Measurements from ENCODE around the gene DHRSX. TPM values are rescaled to one million over a fixed set of nuclear protein-coding genes. Genes with fewer than 3 reads are reported as not detected.

The DHRSX gene
- total RNA-seq, 1 experiment from 2014 or later = 23.9 TPM

DNA sequence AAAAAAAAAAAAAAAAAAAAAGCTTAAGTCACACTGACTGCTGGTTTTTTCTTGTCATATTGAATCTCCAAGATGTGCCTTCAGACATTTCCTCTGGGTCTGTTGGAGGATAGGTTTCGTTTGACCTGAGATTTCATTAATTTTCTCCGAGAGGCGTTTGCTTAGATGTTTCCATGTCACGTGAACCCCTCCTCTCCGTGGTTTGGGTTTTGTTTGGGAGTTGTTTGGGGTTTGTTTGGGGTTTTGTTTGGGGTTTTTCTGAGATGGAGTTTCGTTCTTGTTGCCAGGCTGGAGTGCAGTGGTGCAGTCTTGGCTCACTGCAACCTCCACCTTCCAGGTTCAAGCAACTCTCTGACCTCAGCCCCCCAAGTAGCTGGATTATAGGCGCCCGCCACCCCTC lies 40.8 kb upstream of the DHRSX start:
- DNase-seq (ENCODE audit: unreplicated experiment) = no peak
- no peak overlapping the region for H3K27ac Mint-ChIP-seq (ENCODE audit: low read depth, unreplicated experiment)
- TF ChIP-seq, protein P1, sequence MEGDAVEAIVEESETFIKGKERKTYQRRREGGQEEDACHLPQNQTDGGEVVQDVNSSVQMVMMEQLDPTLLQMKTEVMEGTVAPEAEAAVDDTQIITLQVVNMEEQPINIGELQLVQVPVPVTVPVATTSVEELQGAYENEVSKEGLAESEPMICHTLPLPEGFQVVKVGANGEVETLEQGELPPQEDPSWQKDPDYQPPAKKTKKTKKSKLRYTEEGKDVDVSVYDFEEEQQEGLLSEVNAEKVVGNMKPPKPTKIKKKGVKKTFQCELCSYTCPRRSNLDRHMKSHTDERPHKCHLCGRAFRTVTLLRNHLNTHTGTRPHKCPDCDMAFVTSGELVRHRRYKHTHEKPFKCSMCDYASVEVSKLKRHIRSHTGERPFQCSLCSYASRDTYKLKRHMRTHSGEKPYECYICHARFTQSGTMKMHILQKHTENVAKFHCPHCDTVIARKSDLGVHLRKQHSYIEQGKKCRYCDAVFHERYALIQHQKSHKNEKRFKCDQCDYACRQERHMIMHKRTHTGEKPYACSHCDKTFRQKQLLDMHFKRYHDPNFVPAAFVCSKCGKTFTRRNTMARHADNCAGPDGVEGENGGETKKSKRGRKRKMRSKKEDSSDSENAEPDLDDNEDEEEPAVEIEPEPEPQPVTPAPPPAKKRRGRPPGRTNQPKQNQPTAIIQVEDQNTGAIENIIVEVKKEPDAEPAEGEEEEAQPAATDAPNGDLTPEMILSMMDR (IDR thresholded peaks at IDR 0.05; ENCODE audit: unreplicated experiment) = no peak
- no peaks in the 10 kb centered on the region for H3K36me3 Mint-ChIP-seq (ENCODE audit: insufficient read depth, unreplicated experiment)
- CTCF ChIA-PET = no interaction called here
- peaks cover 25% of the 10 kb centered on the region for H3K27me3 Mint-ChIP-seq (ENCODE audit: insufficient read depth, unreplicated experiment)
- H3K4me1 Mint-ChIP-seq (ENCODE audit: insufficient read depth, unreplicated experiment) = peaks cover 5% of the 10 kb centered on the region
- no TSS peak for BruUV-seq (replicated peaks)
- intact Hi-C loops (cut with micrococcal nuclease) = no loop called here
- no peak overlapping the region for H3K4me3 Mint-ChIP-seq (ENCODE audit: unreplicated experiment)
- H3K9me3 Mint-ChIP-seq (ENCODE audit: unreplicated experiment) = no peaks in the 10 kb centered on the region
- POLR2A ChIA-PET = no interaction called here

DNA sequence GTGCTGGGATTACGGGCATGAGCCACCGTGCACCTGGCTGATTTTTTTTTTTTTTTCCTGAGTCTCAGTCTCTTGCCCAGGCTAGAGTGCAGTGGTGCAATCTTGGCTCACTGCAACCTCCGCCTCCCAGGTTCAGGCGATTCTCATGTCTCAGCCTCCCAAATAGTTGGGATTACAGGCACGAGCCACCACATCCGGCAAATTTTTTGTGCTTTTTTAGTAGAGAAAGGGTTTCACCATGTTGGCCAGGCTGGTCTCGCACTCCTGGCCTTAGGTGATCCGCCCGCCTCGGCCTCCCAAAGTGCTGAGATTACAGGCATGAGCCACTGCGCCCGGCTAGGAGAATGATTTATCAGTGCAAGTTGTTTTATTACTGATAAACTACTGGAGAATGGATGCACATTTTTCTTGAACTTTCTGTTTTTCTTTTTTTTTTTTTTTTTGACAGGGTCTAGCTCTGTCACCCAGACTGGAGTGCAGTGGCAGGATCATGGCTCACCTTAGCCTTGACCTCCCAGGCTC lies 39.7 kb upstream of the DHRSX start:
- no peak overlapping the region for H3K4me3 Mint-ChIP-seq (ENCODE audit: unreplicated experiment)
- H3K4me1 Mint-ChIP-seq (ENCODE audit: insufficient read depth, unreplicated experiment) = peaks cover 5% of the 10 kb centered on the region
- H3K27ac Mint-ChIP-seq (ENCODE audit: low read depth, unreplicated experiment) = no peak overlapping the region
- TF ChIP-seq, protein P1 (IDR thresholded peaks at IDR 0.05; ENCODE audit: unreplicated experiment) = no peak
- H3K9me3 Mint-ChIP-seq (ENCODE audit: unreplicated experiment) = no peaks in the 10 kb centered on the region
- no peak for DNase-seq (ENCODE audit: unreplicated experiment)
- ChIA-PET CTCF (no interaction called here), POLR2A (no interaction called here)
- no peaks in the 10 kb centered on the region for H3K36me3 Mint-ChIP-seq (ENCODE audit: insufficient read depth, unreplicated experiment)
- intact Hi-C loops (cut with micrococcal nuclease) = no loop called here
- no TSS peak for BruUV-seq (replicated peaks)
- peaks cover 25% of the 10 kb centered on the region for H3K27me3 Mint-ChIP-seq (ENCODE audit: insufficient read depth, unreplicated experiment)

GRCh38 chrX:2539586-2539985 lies 38.8 kb upstream of the DHRSX start:
- CTCF ChIA-PET = no interaction called here

DNA sequence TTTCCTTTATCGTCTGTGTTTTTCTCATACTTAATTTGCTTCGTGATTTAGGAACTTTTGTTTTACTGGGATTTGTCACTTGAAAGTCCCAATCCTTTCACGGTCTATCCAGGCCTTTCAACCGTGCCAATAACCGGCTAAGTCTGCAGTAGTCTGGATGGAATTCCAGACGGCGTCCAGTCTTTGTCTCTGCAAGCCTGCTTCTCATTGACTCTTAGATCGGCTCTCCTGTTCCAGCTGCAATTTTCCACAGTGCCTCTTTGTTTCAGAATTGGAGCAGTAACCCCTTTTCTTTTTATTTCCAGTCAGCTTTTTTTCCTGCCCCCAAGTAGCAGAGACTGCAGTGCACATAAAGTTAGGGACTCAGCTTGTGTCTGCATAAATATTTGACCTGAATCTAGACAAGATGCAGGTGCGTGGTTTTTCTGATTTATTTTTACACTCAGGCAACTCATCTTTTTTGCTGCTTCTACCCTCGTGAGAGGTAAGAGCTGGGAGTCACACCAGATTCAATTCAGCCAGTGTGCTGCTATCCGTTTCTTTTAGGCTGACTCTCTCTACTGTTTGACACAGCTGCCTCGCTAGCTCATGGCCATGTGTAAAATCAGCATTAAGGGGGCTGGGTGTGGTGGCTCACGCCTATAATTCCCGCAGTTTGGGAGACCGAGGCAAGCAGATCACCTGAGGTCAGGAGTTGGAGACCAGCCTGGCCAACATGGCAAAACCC lies 37.4 kb upstream of the DHRSX start:
- Mint-ChIP-seq H3K27ac (ENCODE audit: low read depth, unreplicated experiment) (no peak overlapping the region), H3K36me3 (ENCODE audit: insufficient read depth, unreplicated experiment) (no peaks in the 10 kb centered on the region), H3K4me3 (ENCODE audit: unreplicated experiment) (no peak overlapping the region), H3K27me3 (ENCODE audit: insufficient read depth, unreplicated experiment) (peaks cover 13% of the 10 kb centered on the region), H3K4me1 (ENCODE audit: insufficient read depth, unreplicated experiment) (peaks cover 5% of the 10 kb centered on the region), H3K9me3 (ENCODE audit: unreplicated experiment) (no peaks in the 10 kb centered on the region)
- BruUV-seq (replicated peaks) = no TSS peak
- intact Hi-C loops (cut with micrococcal nuclease) = no loop called here
- TF ChIP-seq, protein P1 (IDR thresholded peaks at IDR 0.05; ENCODE audit: unreplicated experiment) = no peak
- CTCF ChIA-PET = no interaction called here
- DNase-seq (ENCODE audit: unreplicated experiment) = no peak
- POLR2A ChIA-PET = no interaction called here

More at GRCh38 chrX:2539586-2539985, 38.8 kb upstream of the DHRSX start:
- intact Hi-C loops (cut with micrococcal nuclease) = no loop called here
- Mint-ChIP-seq H3K27ac (ENCODE audit: low read depth, unreplicated experiment) (no peak overlapping the region), H3K9me3 (ENCODE audit: unreplicated experiment) (no peaks in the 10 kb centered on the region), H3K4me1 (ENCODE audit: insufficient read depth, unreplicated experiment) (peaks cover 5% of the 10 kb centered on the region), H3K4me3 (ENCODE audit: unreplicated experiment) (no peak overlapping the region), H3K27me3 (ENCODE audit: insufficient read depth, unreplicated experiment) (peaks cover 25% of the 10 kb centered on the region), H3K36me3 (ENCODE audit: insufficient read depth, unreplicated experiment) (no peaks in the 10 kb centered on the region)
- DNase-seq (ENCODE audit: unreplicated experiment) = no peak
- no TSS peak for BruUV-seq (replicated peaks)
- POLR2A ChIA-PET = no interaction called here
- TF ChIP-seq, protein P1 (IDR thresholded peaks at IDR 0.05; ENCODE audit: unreplicated experiment) = no peak

All from MCF 10A (cell line).